Upper lobe of left lung (tissue), 6 donors: ENCODE results near the gene PELI2. TPM values are rescaled to one million over a fixed set of nuclear protein-coding genes. Genes with fewer than 3 reads are reported as not detected.

Experiments used
- ATAC-seq, 2 donors: fragments of 200-7000 bp; cut with Tn5 transposase; one replicate each; pipeline ENCODE4 v1.9.1; 2022; ENCODE audit warnings: mild to moderate bottlenecking in 2 of 2, moderate library complexity in 2 of 2; ENCODE audit not compliant: low FRiP score in 2 of 2
- DNase-seq, 2 donors: peaks; one replicate each; pipeline ENCODE4 v3.0.0-alpha.2; 2019 to 2020
- H3K27ac ChIP-seq, 4 donors: fragments of 200-600 bp; sonication (generic); one replicate each; pipeline ENCODE4 v1.5.1; 2016 to 2019
- H3K27me3 ChIP-seq, 4 donors: fragments of 200-600 bp; sonication (generic); one replicate each; pipeline ENCODE4 v1.5.1; 2017 to 2019
- H3K36me3 ChIP-seq, 4 donors: fragments of 200-600 bp; sonication (generic); one replicate each; pipeline ENCODE4 v1.5.1; 2016 to 2019
- H3K4me1 ChIP-seq, 4 donors: fragments of 200-600 bp; sonication (generic); one replicate each; pipeline ENCODE4 v1.5.1; 2018 to 2019
- H3K4me3 ChIP-seq, 4 donors: fragments of 200-600 bp; sonication (generic); one replicate each; pipeline ENCODE4 v1.5.1; 2017 to 2019; ENCODE audit warnings: mild to moderate bottlenecking in 2 of 4, moderate library complexity in 1 of 4
- H3K9me3 ChIP-seq, 4 donors: fragments of 200-600 bp; sonication (generic); one replicate each; pipeline ENCODE4 v1.5.1; 2018 to 2019
- EP300 ChIP-seq, 4 donors: sonication (generic); formaldehyde crosslinking; IDR thresholded peaks; one replicate each; pipeline ENCODE4 v1.5.1; 2017; ENCODE audit warnings: antibody characterized with exemption in 4 of 4, control low read depth in 2 of 4
- POLR2A ChIP-seq, 4 donors: fragments of 450-650 bp; IDR thresholded peaks; one replicate each; pipeline ENCODE4 v1.5.1; 2016 to 2017; ENCODE audit warnings: antibody characterized with exemption in 4 of 4, mild to moderate bottlenecking in 2 of 4
- POLR2AphosphoS5 ChIP-seq, 2 donors: sonication (generic); formaldehyde crosslinking; IDR thresholded peaks; one replicate each; pipeline ENCODE4 v1.5.1; 2017; ENCODE audit warnings: antibody characterized with exemption in 2 of 2
- WGBS, 2 donors: methylation state at CpG; one replicate each; pipeline ENCODE4 v1.1.5; 2017 to 2018; 5-methylcytosine and 5-hydroxymethylcytosine counted together
- total RNA-seq, 6 donors: library from RNA; depleted of rRNA in 4 of 6; stranded (reverse); fragments of >200 nt in 4 of 6; gene quantifications; one replicate each; pipeline versions ENCODE4 v1.1.0 to v1.2.1, GENCODE V29; 2016 to 2021
- TF ChIP-seq, protein P1 (sequence below), 6 experiments: fragments of 450-650 bp in 4 of 6; fragments of 200-600 bp in 2 of 6; sonication (generic) in 2 of 6; IDR thresholded peaks; one replicate each; pipeline ENCODE4 v1.5.1; 2016 to 2019; ENCODE audit warnings: antibody characterized with exemption in 6 of 6
- donor health status: DM: no; HTN: no; CAD: no; lungs with moderate emphysema.
- donor health status: DM: no; HTN: yes; CAD: no; lungs with severe emphysema.

PELI2 gene
- total RNA-seq, 6 donors from 2014 or later, result 9.0 to 21.6 (median 17.9) TPM

DNA sequence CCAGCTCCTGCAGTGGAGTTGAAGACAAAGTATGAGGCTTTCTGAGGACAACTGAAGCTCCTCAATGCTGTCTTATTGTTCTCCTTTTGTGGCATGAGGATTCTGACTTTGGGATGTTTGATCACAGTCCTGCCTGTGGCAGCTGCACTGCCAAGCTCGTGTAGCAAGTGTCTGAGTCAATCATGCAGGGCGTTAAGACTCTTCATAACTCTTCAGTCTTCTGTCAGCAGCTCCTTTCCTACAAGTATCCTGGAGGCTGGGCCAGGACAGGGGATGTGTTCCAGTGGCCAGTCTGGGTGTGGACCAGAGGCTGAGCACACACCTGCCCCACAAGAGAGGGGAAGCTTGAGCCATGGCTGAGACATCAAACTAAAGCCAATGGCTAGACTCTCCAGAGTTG, 94.3 kb downstream of the PELI2 start:
- peaks cover 13 to 25% (median 19%) of the 10 kb centered on the region in 4 donors for H3K4me1 ChIP-seq

GRCh38 chr14:56213306-56213705, 95.1 kb downstream of the PELI2 start:
- 75 to 87% methylated on average over 1 of the region's 1 CpG for WGBS, 2 donors
- no peak for DNase-seq
- TF ChIP-seq, protein P1, sequence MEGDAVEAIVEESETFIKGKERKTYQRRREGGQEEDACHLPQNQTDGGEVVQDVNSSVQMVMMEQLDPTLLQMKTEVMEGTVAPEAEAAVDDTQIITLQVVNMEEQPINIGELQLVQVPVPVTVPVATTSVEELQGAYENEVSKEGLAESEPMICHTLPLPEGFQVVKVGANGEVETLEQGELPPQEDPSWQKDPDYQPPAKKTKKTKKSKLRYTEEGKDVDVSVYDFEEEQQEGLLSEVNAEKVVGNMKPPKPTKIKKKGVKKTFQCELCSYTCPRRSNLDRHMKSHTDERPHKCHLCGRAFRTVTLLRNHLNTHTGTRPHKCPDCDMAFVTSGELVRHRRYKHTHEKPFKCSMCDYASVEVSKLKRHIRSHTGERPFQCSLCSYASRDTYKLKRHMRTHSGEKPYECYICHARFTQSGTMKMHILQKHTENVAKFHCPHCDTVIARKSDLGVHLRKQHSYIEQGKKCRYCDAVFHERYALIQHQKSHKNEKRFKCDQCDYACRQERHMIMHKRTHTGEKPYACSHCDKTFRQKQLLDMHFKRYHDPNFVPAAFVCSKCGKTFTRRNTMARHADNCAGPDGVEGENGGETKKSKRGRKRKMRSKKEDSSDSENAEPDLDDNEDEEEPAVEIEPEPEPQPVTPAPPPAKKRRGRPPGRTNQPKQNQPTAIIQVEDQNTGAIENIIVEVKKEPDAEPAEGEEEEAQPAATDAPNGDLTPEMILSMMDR (IDR thresholded peaks at IDR 0.05), result no peak
- TF ChIP-seq EP300 (IDR thresholded peaks at IDR 0.05) (no peak), POLR2A (IDR thresholded peaks at IDR 0.05) (no peak), POLR2AphosphoS5 (IDR thresholded peaks at IDR 0.05) (no peak)

More for the DNA sequence above, 94.3 kb downstream of the PELI2 start:
- Histone ChIP-seq H3K36me3 (no peaks in the 10 kb centered on the region), H3K9me3 (no peaks in the 10 kb centered on the region), H3K27ac (no peak overlapping the region), H3K27me3 (no peaks in the 10 kb centered on the region), H3K4me3 (no peak overlapping the region)
- peak in 1 of 2 donors; percentile 38 for DNase-seq
- TF ChIP-seq EP300 (IDR thresholded peaks at IDR 0.05) (no peak), POLR2AphosphoS5 (IDR thresholded peaks at IDR 0.05) (no peak), POLR2A (IDR thresholded peaks at IDR 0.05) (no peak)
- TF ChIP-seq, protein P1 (IDR thresholded peaks at IDR 0.05), result no peak
- 70 to 100% methylated on average over 2 of the region's 2 CpGs for WGBS, 2 donors
- no peak for ATAC-seq

DNA sequence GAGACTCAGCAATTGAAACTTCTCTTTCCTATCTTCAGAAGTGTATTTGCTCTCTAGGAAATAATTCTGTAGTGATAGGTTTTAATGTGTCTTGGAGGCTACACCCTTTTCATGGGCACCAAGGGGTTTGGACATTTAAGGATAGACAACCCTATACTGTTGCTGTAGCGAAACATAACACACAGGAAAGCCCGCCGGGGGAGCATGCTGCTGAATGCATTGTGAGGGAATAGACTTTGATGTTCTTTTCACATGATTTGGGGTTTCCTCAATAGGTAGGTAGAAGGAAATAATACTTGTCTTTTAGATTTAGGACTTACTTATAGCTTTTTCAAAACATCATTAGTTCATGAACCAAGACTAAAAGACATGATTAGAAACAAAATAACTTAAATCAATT, 97.0 kb downstream of the PELI2 start:
- no peak for ATAC-seq
- TF ChIP-seq EP300 (IDR thresholded peaks at IDR 0.05) (no peak), POLR2AphosphoS5 (IDR thresholded peaks at IDR 0.05) (no peak), POLR2A (IDR thresholded peaks at IDR 0.05) (no peak)
- Histone ChIP-seq H3K27me3 (no peaks in the 10 kb centered on the region), H3K4me3 (no peak overlapping the region), H3K4me1 (peaks cover 21 to 37% (median 26%) of the 10 kb centered on the region in 4 donors), H3K36me3 (no peaks in the 10 kb centered on the region), H3K9me3 (no peaks in the 10 kb centered on the region), H3K27ac (no peak overlapping the region)
- WGBS, 2 donors, result 84 to 88% methylated on average over 3 of the region's 3 CpGs
- DNase-seq, result no peak

More at GRCh38 chr14:56213306-56213705, 95.1 kb downstream of the PELI2 start:
- no peak overlapping the region for H3K27ac ChIP-seq
- H3K4me3 ChIP-seq, result no peak overlapping the region
- ATAC-seq, result no peak
- no peaks in the 10 kb centered on the region for H3K36me3 ChIP-seq
- H3K27me3 ChIP-seq, result no peaks in the 10 kb centered on the region
- H3K9me3 ChIP-seq, result no peaks in the 10 kb centered on the region
- H3K4me1 ChIP-seq, result peaks cover 10 to 28% (median 17%) of the 10 kb centered on the region in 4 donors

- ATAC-seq (no peak), DNase-seq (peak; percentile 22 to 55)
- H3K36me3 ChIP-seq, result no peaks in the 10 kb centered on the region
- no peaks in the 10 kb centered on the region for H3K27me3 ChIP-seq
- 33 to 46% methylated on average over 5 of the region's 5 CpGs for WGBS, 2 donors
- peaks cover 28 to 48% (median 29%) of the 10 kb centered on the region in 4 donors for H3K4me1 ChIP-seq
- H3K4me3 ChIP-seq, result no peak overlapping the region
- H3K27ac ChIP-seq, result no peak overlapping the region
- no peak for TF ChIP-seq EP300 (IDR thresholded peaks at IDR 0.05)
- no peak for TF ChIP-seq POLR2AphosphoS5 (IDR thresholded peaks at IDR 0.05)
- H3K9me3 ChIP-seq, result no peaks in the 10 kb centered on the region
Measured at GRCh38 chr14:56216626-56217379, 98.6 kb downstream of the PELI2 start.

- 59 to 70% methylated on average over 7 of the region's 7 CpGs for WGBS, 2 donors
- H3K27me3 ChIP-seq, result no peaks in the 10 kb centered on the region
- H3K4me3 ChIP-seq, result no peak overlapping the region
- H3K9me3 ChIP-seq, result no peaks in the 10 kb centered on the region
- no peak overlapping the region for H3K27ac ChIP-seq
- no peaks in the 10 kb centered on the region for H3K36me3 ChIP-seq
- no peak for DNase-seq
- ATAC-seq, result no peak
- H3K4me1 ChIP-seq, result peaks cover 28 to 43% (median 29%) of the 10 kb centered on the region in 4 donors
- no peak for TF ChIP-seq EP300 (IDR thresholded peaks at IDR 0.05)
Measured at GRCh38 chr14:56217380-56218045, 99.3 kb downstream of the PELI2 start.

- Histone ChIP-seq H3K27ac (no peak overlapping the region), H3K4me3 (no peak overlapping the region), H3K36me3 (no peaks in the 10 kb centered on the region), H3K9me3 (no peaks in the 10 kb centered on the region), H3K27me3 (no peaks in the 10 kb centered on the region), H3K4me1 (peaks cover 28 to 42% (median 29%) of the 10 kb centered on the region in 4 donors)
- WGBS, 2 donors, result 46 to 47% methylated on average over 7 of the region's 7 CpGs
- no peak for TF ChIP-seq POLR2A (IDR thresholded peaks at IDR 0.05)
- TF ChIP-seq POLR2AphosphoS5 (IDR thresholded peaks at IDR 0.05), result no peak
- no peak for TF ChIP-seq EP300 (IDR thresholded peaks at IDR 0.05)
- TF ChIP-seq, protein P1 (IDR thresholded peaks at IDR 0.05), result no peak
- no peak for DNase-seq
- no peak for ATAC-seq
Measured at GRCh38 chr14:56219666-56220413, 101.6 kb downstream of the PELI2 start.
